IPS DF 19.7 (cell line): Measurements from ENCODE around the gene PPM1E.
"Not testable (repeated sequence)": the region's sequence is repeated elsewhere in the genome, so short reads cannot be mapped to it uniquely, and the experiment has no call there.

Experiments used
- DNase-seq: peaks from one replicate; pipeline ENCODE4 v3.0.0-alpha.2; 2013; ENCODE audit warnings: low read depth, low spot score

PPM1E gene

GRCh38 chr17:58779446-58779845, 23.8 kb downstream of the PPM1E start:
- no peak for DNase-seq

- DNase-seq = no peak
These were observed 27.7 kb downstream of the PPM1E start for GRCh38 chr17:58783380-58783779.

GRCh38 chr17:58785097-58785496, 29.4 kb downstream of the PPM1E start:
- no peak for DNase-seq

GRCh38 chr17:58786586-58787295, 31.1 kb downstream of the PPM1E start:
- no peak for DNase-seq

GRCh38 chr17:58788199-58788598, 32.5 kb downstream of the PPM1E start:
- no peak for DNase-seq

GRCh38 chr17:58789160-58789559, 33.5 kb downstream of the PPM1E start:
- DNase-seq = no peak

GRCh38 chr17:58789831-58790230, 34.2 kb downstream of the PPM1E start:
- DNase-seq = no peak

- not testable (repeated sequence) for DNase-seq
These were observed 38.9 kb downstream of the PPM1E start for GRCh38 chr17:58794508-58794907.

GRCh38 chr17:58802188-58802587, 46.5 kb downstream of the PPM1E start:
- DNase-seq = no peak

GRCh38 chr17:58806046-58806445, 50.4 kb downstream of the PPM1E start:
- no peak for DNase-seq

- no peak for DNase-seq
These were observed 53.2 kb downstream of the PPM1E start for GRCh38 chr17:58808609-58809563.

- DNase-seq = no peak
These were observed 53.9 kb downstream of the PPM1E start for GRCh38 chr17:58809564-58809936.

GRCh38 chr17:58811290-58811689, 55.6 kb downstream of the PPM1E start:
- no peak for DNase-seq

- no peak for DNase-seq
These were observed 58.1 kb downstream of the PPM1E start for GRCh38 chr17:58813712-58814111.

- DNase-seq = no peak
These were observed 63.0 kb downstream of the PPM1E start for GRCh38 chr17:58818654-58819053.

- DNase-seq = no peak
These were observed 66.7 kb downstream of the PPM1E start for GRCh38 chr17:58822148-58823050.

GRCh38 chr17:58823051-58823525, 67.4 kb downstream of the PPM1E start:
- no peak for DNase-seq

GRCh38 chr17:58829172-58829637, 73.6 kb downstream of the PPM1E start:
- DNase-seq = no peak

- DNase-seq = no peak
These were observed 76.1 kb downstream of the PPM1E start for GRCh38 chr17:58831780-58832179.

- DNase-seq = no peak
These were observed 76.9 kb downstream of the PPM1E start for GRCh38 chr17:58832514-58832913.

- DNase-seq = no peak
These were observed 82.0 kb downstream of the PPM1E start for GRCh38 chr17:58837699-58838098.
